ENCODE results near the gene ENDOD1. TPM values are rescaled to one million over a fixed set of nuclear protein-coding genes. Genes with fewer than 3 reads are reported as not detected.

The ENDOD1 gene
- total RNA-seq, 1 donor from 2014 or later: 30.4 TPM

- DNase-seq: no peak
- Histone ChIP-seq H3K9me3 (no peaks in the 10 kb centered on the region), H3K27ac (no peak overlapping the region), H3K27me3 (ENCODE audit: low read depth) (no peaks in the 10 kb centered on the region), H3K4me3 (no peak overlapping the region), H3K36me3 (no peaks in the 10 kb centered on the region), H3K4me1 (peaks cover 12% of the 10 kb centered on the region)
- no peak for ATAC-seq
- no peak for TF ChIP-seq CTCF (IDR thresholded peaks at IDR 0.05)
- intact Hi-C loops (cut with DNase I): no loop called here
These were observed 54.9 kb downstream of the ENDOD1 start for GRCh38 chr11:95144313-95145235.

GRCh38 chr11:95145430-95146060, 55.9 kb downstream of the ENDOD1 start:
- Histone ChIP-seq H3K9me3 (no peaks in the 10 kb centered on the region), H3K4me1 (peaks cover 22% of the 10 kb centered on the region), H3K4me3 (no peak overlapping the region), H3K27ac (no peak overlapping the region), H3K27me3 (ENCODE audit: low read depth) (no peaks in the 10 kb centered on the region), H3K36me3 (no peaks in the 10 kb centered on the region)
- ATAC-seq: no peak
- intact Hi-C loops (cut with DNase I): no loop called here
- no peak for DNase-seq
- TF ChIP-seq CTCF (IDR thresholded peaks at IDR 0.05): no peak

GRCh38 chr11:95147364-95147905, 57.8 kb downstream of the ENDOD1 start:
- Histone ChIP-seq H3K4me1 (peaks cover 32% of the 10 kb centered on the region), H3K9me3 (no peaks in the 10 kb centered on the region), H3K27ac (no peak overlapping the region), H3K4me3 (no peak overlapping the region), H3K27me3 (ENCODE audit: low read depth) (no peaks in the 10 kb centered on the region), H3K36me3 (no peaks in the 10 kb centered on the region)
- intact Hi-C loops (cut with DNase I): no loop called here
- ATAC-seq: no peak
- TF ChIP-seq CTCF (IDR thresholded peaks at IDR 0.05): no peak
- no peak for DNase-seq

GRCh38 chr11:95148406-95148805, 58.8 kb downstream of the ENDOD1 start:
- peaks cover 42% of the 10 kb centered on the region for H3K4me1 ChIP-seq
- H3K4me3 ChIP-seq: no peak overlapping the region
- H3K9me3 ChIP-seq: no peaks in the 10 kb centered on the region
- no peak overlapping the region for H3K27ac ChIP-seq
- no peak for TF ChIP-seq CTCF (IDR thresholded peaks at IDR 0.05)
- DNase-seq (no peak), ATAC-seq (no peak)
- H3K36me3 ChIP-seq: no peaks in the 10 kb centered on the region
- intact Hi-C loops (cut with DNase I): no loop called here
- H3K27me3 ChIP-seq (ENCODE audit: low read depth): no peaks in the 10 kb centered on the region

GRCh38 chr11:95148938-95149337, 59.3 kb downstream of the ENDOD1 start:
- Histone ChIP-seq H3K4me3 (no peak overlapping the region), H3K4me1 (peaks cover 47% of the 10 kb centered on the region), H3K27me3 (ENCODE audit: low read depth) (no peaks in the 10 kb centered on the region), H3K36me3 (no peaks in the 10 kb centered on the region), H3K9me3 (no peaks in the 10 kb centered on the region), H3K27ac (no peak overlapping the region)
- no peak for DNase-seq
- ATAC-seq: no peak
- TF ChIP-seq CTCF (IDR thresholded peaks at IDR 0.05): no peak
- intact Hi-C loops (cut with DNase I): no loop called here
